ENCODE results near the gene SYT1.
A peak's percentile ranks its signal among the peaks of the same experiment; 100 is the strongest.

SYT1 gene

DNA sequence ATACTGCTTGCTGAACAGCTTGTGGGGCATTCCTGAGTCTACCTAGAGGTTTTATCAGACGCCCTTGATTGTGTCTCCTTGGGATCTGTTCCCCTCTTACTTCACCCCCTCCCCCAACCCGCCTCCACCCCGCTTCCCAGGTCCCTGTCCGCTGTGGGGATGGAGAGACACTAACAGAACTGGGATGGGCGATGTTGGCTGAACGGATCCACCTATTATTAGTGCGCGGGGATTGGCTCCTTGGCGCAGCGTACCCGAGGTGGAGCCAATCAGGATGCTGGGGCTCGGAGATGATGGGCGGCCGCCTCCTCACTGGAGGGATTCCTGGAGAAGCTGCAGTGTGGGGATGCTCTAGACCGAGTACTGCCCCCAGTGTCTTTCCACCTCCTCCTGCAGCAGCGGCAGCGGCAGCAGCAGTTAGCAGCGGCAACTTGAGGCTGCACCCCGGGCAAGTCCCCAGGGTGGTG is at the start of gene SYT1:
Gene SYT1 (plus strand): TSS at position 372 of the 467 bp plus-strand sequence.
- H3K36me3 ChIP-seq (ENCODE audit: control insufficient read depth in 2 of 2, insufficient read depth in 1 of 2, low read length in 2 of 2) = no peaks in the 10 kb centered on the region
- H3K9me3 ChIP-seq (ENCODE audit: control insufficient read depth, insufficient read depth, low read depth, low read length) = no peaks in the 10 kb centered on the region
- ChIA-PET CTCF (no interaction called here), POLR2A (interaction anchor here (0.5 to 0.7 kb wide), 3 partner anchors 13 to 834 kb away, joined by 3 read pairs; no protein-coding TSS in a partner anchor)
- H3K4me3 ChIP-seq (ENCODE audit: low read depth, low read length) = peak within 1 kb of the TSS; percentile 64
- peak; percentile 71; the same call in 1 of the 2 replicates for TF ChIP-seq SP3 (tag by site-specific recombination; IDR thresholded peaks at IDR 0.05)
- TF ChIP-seq, protein P1, sequence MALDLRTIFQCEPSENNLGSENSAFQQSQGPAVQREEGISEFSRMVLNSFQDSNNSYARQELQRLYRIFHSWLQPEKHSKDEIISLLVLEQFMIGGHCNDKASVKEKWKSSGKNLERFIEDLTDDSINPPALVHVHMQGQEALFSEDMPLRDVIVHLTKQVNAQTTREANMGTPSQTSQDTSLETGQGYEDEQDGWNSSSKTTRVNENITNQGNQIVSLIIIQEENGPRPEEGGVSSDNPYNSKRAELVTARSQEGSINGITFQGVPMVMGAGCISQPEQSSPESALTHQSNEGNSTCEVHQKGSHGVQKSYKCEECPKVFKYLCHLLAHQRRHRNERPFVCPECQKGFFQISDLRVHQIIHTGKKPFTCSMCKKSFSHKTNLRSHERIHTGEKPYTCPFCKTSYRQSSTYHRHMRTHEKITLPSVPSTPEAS (tag by site-specific recombination; IDR thresholded peaks at IDR 0.05) = no peak
- peak; percentile 78 for TF ChIP-seq SP2 (tag by site-specific recombination; IDR thresholded peaks at IDR 0.05)
- TF ChIP-seq ZNF394 (tag by site-specific recombination; IDR thresholded peaks at IDR 0.05; ENCODE audit: borderline replicate concordance) = peak; percentile 49; the same call in 1 of the 2 replicates
- no peaks in the 10 kb centered on the region; the same call in 1 of the 2 replicates for H3K4me1 ChIP-seq (ENCODE audit: control insufficient read depth, insufficient read depth, low read length)
- H3K27ac ChIP-seq (ENCODE audit: extremely low read depth, low read depth, low read length) = peak within 1 kb of the TSS; percentile 4; the same call in 1 of the 2 replicates

DNA sequence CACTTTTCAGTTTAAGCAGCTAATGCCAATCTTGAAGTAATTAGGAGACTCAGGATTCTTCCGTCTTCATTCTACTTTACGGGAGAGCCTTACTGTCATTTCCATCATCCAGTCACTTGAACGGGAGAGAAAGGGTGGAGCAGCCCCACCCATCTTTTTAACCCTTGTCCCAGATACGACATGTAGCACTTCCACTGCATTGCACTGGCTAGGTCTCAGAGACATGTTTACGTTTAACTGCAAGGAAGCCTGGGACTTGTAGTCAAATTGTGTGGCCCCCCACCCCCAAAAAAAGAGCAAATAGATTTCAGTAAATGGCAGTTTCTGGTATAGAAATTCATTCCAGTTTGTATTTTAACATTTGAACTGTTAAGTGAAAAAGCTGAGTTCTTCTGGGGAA is 46.1 kb upstream of the SYT1 start:
- no peaks in the 10 kb centered on the region for H3K36me3 ChIP-seq (ENCODE audit: control insufficient read depth in 2 of 2, insufficient read depth in 1 of 2, low read length in 2 of 2)
- TF ChIP-seq ZBTB21 (tag by site-specific recombination; IDR thresholded peaks at IDR 0.05) = no peak
- TF ChIP-seq ZNF184 (tag by site-specific recombination; IDR thresholded peaks at IDR 0.05) = no peak
- TF ChIP-seq ZNF792 (tag by site-specific recombination; IDR thresholded peaks at IDR 0.05) = no peak
- TF ChIP-seq, protein P2, sequence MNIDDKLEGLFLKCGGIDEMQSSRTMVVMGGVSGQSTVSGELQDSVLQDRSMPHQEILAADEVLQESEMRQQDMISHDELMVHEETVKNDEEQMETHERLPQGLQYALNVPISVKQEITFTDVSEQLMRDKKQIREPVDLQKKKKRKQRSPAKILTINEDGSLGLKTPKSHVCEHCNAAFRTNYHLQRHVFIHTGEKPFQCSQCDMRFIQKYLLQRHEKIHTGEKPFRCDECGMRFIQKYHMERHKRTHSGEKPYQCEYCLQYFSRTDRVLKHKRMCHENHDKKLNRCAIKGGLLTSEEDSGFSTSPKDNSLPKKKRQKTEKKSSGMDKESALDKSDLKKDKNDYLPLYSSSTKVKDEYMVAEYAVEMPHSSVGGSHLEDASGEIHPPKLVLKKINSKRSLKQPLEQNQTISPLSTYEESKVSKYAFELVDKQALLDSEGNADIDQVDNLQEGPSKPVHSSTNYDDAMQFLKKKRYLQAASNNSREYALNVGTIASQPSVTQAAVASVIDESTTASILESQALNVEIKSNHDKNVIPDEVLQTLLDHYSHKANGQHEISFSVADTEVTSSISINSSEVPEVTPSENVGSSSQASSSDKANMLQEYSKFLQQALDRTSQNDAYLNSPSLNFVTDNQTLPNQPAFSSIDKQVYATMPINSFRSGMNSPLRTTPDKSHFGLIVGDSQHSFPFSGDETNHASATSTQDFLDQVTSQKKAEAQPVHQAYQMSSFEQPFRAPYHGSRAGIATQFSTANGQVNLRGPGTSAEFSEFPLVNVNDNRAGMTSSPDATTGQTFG (tag by site-specific recombination; IDR thresholded peaks at IDR 0.05; ENCODE audit: borderline replicate concordance) = no peak
- TF ChIP-seq RBAK (tag by site-specific recombination; IDR thresholded peaks at IDR 0.05) = no peak
- no peak for TF ChIP-seq ZNF239 (tag by site-specific recombination; IDR thresholded peaks at IDR 0.05)
- TF ChIP-seq OVOL3 (tag by site-specific recombination; IDR thresholded peaks at IDR 0.05) = no peak
- no peak for TF ChIP-seq ZNF114 (tag by site-specific recombination; IDR thresholded peaks at IDR 0.05)
- no peak overlapping the region for H3K4me3 ChIP-seq (ENCODE audit: low read depth, low read length)
- CTCF ChIA-PET = no interaction called here
- no peaks in the 10 kb centered on the region for H3K4me1 ChIP-seq (ENCODE audit: control insufficient read depth, insufficient read depth, low read length)
- H3K9me3 ChIP-seq (ENCODE audit: control insufficient read depth, insufficient read depth, low read depth, low read length) = no peaks in the 10 kb centered on the region
- no peak overlapping the region for H3K27ac ChIP-seq (ENCODE audit: extremely low read depth, low read depth, low read length)
- POLR2A ChIA-PET = no interaction called here

DNA sequence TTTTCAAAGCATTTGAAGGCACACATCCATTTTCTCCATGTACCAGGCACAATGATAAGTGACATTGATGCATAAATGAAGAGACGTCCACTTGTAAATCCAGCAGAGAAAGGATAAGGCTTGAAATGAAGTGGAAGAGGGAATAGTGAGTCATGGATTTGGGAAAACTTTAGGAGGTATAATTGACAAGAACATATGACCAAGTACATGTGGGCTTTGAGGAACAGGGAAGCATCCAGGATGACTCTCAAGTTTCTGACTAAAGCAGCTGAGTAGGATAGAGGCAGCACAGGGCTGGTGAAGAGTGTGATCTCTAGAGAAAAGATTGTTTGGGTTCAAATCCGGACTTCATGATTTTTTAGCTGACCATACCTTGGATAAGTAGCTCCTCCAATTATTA is 43.6 kb upstream of the SYT1 start:
- CTCF ChIA-PET = no interaction called here
- H3K4me1 ChIP-seq (ENCODE audit: control insufficient read depth, insufficient read depth, low read length) = no peaks in the 10 kb centered on the region
- POLR2A ChIA-PET = no interaction called here
- no peaks in the 10 kb centered on the region for H3K36me3 ChIP-seq (ENCODE audit: control insufficient read depth in 2 of 2, insufficient read depth in 1 of 2, low read length in 2 of 2)
- H3K4me3 ChIP-seq (ENCODE audit: low read depth, low read length) = no peak overlapping the region
- H3K9me3 ChIP-seq (ENCODE audit: control insufficient read depth, insufficient read depth, low read depth, low read length) = no peaks in the 10 kb centered on the region
- H3K27ac ChIP-seq (ENCODE audit: extremely low read depth, low read depth, low read length) = no peak overlapping the region
- TF ChIP-seq ZFP69B (tag by site-specific recombination; IDR thresholded peaks at IDR 0.05) (no peak), ZNF830 (tag by site-specific recombination; IDR thresholded peaks at IDR 0.05; ENCODE audit: low read depth) (no peak), ZNF571 (tag by site-specific recombination; IDR thresholded peaks at IDR 0.05) (no peak), ZNF10 (tag by site-specific recombination; IDR thresholded peaks at IDR 0.05) (no peak), ZNF585B (tag by site-specific recombination; IDR thresholded peaks at IDR 0.05) (no peak), TRIM28 (IDR thresholded peaks at IDR 0.05; ENCODE audit: borderline replicate concordance, low read length) (no peak), ZNF514 (tag by site-specific recombination; IDR thresholded peaks at IDR 0.05) (no peak), PRDM1 (tag by site-specific recombination; IDR thresholded peaks at IDR 0.05) (no peak), ZNF561 (tag by site-specific recombination; IDR thresholded peaks at IDR 0.05; ENCODE audit: borderline replicate concordance) (no peak), KLF9 (tag by site-specific recombination; IDR thresholded peaks at IDR 0.05; ENCODE audit: low read depth) (no peak), ZNF155 (tag by site-specific recombination; IDR thresholded peaks at IDR 0.05) (no peak), ZNF747 (tag by site-specific recombination; IDR thresholded peaks at IDR 0.05) (no peak), ZNF600 (tag by site-specific recombination; IDR thresholded peaks at IDR 0.05) (no peak), SP2 (tag by site-specific recombination; IDR thresholded peaks at IDR 0.05) (no peak)
- TF ChIP-seq, protein P3, sequence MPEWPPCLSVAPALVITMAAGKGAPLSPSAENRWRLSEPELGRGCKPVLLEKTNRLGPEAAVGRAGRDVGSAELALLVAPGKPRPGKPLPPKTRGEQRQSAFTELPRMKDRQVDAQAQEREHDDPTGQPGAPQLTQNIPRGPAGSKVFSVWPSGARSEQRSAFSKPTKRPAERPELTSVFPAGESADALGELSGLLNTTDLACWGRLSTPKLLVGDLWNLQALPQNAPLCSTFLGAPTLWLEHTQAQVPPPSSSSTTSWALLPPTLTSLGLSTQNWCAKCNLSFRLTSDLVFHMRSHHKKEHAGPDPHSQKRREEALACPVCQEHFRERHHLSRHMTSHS (tag by site-specific recombination; IDR thresholded peaks at IDR 0.05) = no peak
- TF ChIP-seq, protein P4, sequence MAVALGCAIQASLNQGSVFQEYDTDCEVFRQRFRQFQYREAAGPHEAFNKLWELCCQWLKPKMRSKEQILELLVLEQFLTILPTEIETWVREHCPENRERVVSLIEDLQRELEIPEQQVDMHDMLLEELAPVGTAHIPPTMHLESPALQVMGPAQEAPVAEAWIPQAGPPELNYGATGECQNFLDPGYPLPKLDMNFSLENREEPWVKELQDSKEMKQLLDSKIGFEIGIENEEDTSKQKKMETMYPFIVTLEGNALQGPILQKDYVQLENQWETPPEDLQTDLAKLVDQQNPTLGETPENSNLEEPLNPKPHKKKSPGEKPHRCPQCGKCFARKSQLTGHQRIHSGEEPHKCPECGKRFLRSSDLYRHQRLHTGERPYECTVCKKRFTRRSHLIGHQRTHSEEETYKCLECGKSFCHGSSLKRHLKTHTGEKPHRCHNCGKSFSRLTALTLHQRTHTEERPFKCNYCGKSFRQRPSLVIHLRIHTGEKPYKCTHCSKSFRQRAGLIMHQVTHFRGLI (tag by site-specific recombination; IDR thresholded peaks at IDR 0.05) = no peak

All from HEK293 (cell line).